A673 (cell line): Measurements from ENCODE around the gene SLC25A1. TPM values are rescaled to one million over a fixed set of nuclear protein-coding genes. Genes with fewer than 3 reads are reported as not detected.

ENCODE experiments used
- BruUV-seq: library from RNA; stranded (reverse); fragments of 400-500 nt; replicated peaks from 2 replicates; lab custom pipeline; 2021; lab: Mats Ljungman, UMichigan
- CTCF ChIA-PET: fragments of 300-600 bp; sonication (Branson Sonifier 250); formaldehyde crosslinking; loops from one replicate; lab custom pipeline; 2022; ENCODE audit warnings: antibody characterized with exemption; lab: Charles Lee
- POLR2A ChIA-PET: fragments of 300-600 bp; sonication (Branson Sonifier 250); formaldehyde crosslinking; loops from one replicate; lab custom pipeline; 2022; ENCODE audit warnings: antibody characterized with exemption; ENCODE audit not compliant: low non-redundant PET; lab: Charles Lee
- DNase-seq: peaks from one replicate; pipeline ENCODE4 v3.0.0-alpha.2; 2015; ENCODE audit warnings: low spot score
- H3K27ac ChIP-seq: fragments of 200-600 bp; sonication (generic); 2 replicates; pipeline ENCODE4 v1.5.1; 2016; ENCODE audit warnings: mixed run types, low read depth, mild to moderate bottlenecking, mixed read lengths, antibody characterized with exemption, low read length; ENCODE audit not compliant: poor library complexity, severe bottlenecking
- H3K27me3 ChIP-seq: fragments of 200-600 bp; sonication (generic); replicated peaks from 2 replicates; pipeline ENCODE4 v1.6.1; 2017; ENCODE audit warnings: mixed run types, low read depth, mild to moderate bottlenecking, mixed read lengths, antibody characterized with exemption, low read length; ENCODE audit not compliant: insufficient read depth, poor library complexity
- H3K36me3 ChIP-seq: fragments of 200-600 bp; sonication (generic); 2 replicates; pipeline ENCODE4 v1.6.1; 2016; ENCODE audit warnings: mixed run types, mild to moderate bottlenecking, mixed read lengths, antibody characterized with exemption, low read length; ENCODE audit not compliant: insufficient read depth, poor library complexity, severe bottlenecking
- H3K4me1 ChIP-seq: fragments of 200-600 bp; sonication (generic); 2 replicates; pipeline ENCODE4 v1.6.1; 2017; ENCODE audit warnings: mixed run types, mild to moderate bottlenecking, mixed read lengths, antibody characterized with exemption, low read length; ENCODE audit not compliant: insufficient read depth, poor library complexity, severe bottlenecking
- H3K4me3 ChIP-seq: fragments of 200-600 bp; sonication (generic); 2 replicates; pipeline ENCODE4 v1.5.1; 2016; ENCODE audit warnings: low read depth, mixed run types, mild to moderate bottlenecking, mixed read lengths, low read length; ENCODE audit not compliant: poor library complexity, severe bottlenecking
- H3K9me3 ChIP-seq: fragments of 200-600 bp; sonication (generic); 2 replicates; pipeline ENCODE4 v1.6.1; 2016; ENCODE audit warnings: mixed run types, low read depth, mild to moderate bottlenecking, mixed read lengths, antibody characterized with exemption, low read length; ENCODE audit not compliant: poor library complexity, severe bottlenecking
- EZH2 ChIP-seq: fragments of 200-600 bp; sonication (generic); IDR thresholded peaks from 2 replicates; pipeline ENCODE4 v1.6.1; 2017; ENCODE audit warnings: borderline replicate concordance, low read depth, mild to moderate bottlenecking, mixed read lengths, antibody characterized with exemption, low read length; ENCODE audit not compliant: poor library complexity, severe bottlenecking
- intact Hi-C: fragments of 100-400 bp; cut with micrococcal nuclease; formaldehyde crosslinking; loops from one replicate; pipeline ENCODE4 v1.10.0; 2022; ENCODE audit not compliant: unreplicated experiment
- total RNA-seq: library from RNA; stranded (reverse); gene quantifications from 2 replicates; pipeline ENCODE4 v1.2.3, GENCODE V29; 2021
- TF ChIP-seq, protein P1 (sequence below): fragments of 300-800, 200-600 bp; sonication (generic); conservative IDR thresholded peaks from 2 replicates; pipeline ENCODE4 v1.5.1; 2017; ENCODE audit warnings: low read depth, mild to moderate bottlenecking, antibody characterized with exemption, low read length, moderate library complexity, mixed read lengths

The SLC25A1 gene
- total RNA-seq, 1 experiment from 2014 or later = 91.0 TPM

DNA sequence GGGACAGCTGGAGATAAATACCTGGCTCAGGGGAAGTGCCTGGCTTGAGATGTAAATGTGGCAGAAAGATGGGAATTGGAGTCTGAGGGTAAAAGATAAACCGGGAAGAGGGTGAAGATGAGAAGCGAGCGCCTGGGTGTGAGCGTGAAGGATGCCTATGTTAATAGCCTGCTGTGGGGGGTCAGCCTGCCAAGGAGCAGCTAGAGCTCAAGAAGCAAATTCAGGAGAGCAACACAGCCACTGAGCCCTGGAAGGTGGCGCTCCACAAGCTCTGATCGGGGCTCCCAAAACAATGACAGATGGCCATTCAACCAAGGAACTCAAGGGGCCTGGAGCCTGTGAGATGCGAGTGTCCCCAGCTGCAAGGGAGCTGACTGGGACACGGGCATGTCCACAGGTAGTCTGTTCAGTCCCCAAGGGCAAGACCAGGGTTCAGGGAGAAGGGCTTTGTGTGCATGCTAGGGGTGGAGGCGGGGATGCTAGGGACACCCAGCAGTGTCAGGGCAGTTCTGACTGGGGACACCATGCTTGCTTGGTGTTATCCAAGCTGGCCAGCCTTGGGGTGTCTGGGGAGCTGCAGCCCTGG lies 31.2 kb downstream of the SLC25A1 start:
- peaks cover 59% of the 10 kb centered on the region for H3K27me3 ChIP-seq
- ChIA-PET CTCF (interaction anchor here (0.9 kb wide), 1 partner anchor 483 kb away, joined by 3 read pairs; no protein-coding TSS in a partner anchor), POLR2A (no interaction called here)
- H3K9me3 ChIP-seq = no peaks in the 10 kb centered on the region
- no peak overlapping the region for H3K27ac ChIP-seq
- TF ChIP-seq, protein P1, sequence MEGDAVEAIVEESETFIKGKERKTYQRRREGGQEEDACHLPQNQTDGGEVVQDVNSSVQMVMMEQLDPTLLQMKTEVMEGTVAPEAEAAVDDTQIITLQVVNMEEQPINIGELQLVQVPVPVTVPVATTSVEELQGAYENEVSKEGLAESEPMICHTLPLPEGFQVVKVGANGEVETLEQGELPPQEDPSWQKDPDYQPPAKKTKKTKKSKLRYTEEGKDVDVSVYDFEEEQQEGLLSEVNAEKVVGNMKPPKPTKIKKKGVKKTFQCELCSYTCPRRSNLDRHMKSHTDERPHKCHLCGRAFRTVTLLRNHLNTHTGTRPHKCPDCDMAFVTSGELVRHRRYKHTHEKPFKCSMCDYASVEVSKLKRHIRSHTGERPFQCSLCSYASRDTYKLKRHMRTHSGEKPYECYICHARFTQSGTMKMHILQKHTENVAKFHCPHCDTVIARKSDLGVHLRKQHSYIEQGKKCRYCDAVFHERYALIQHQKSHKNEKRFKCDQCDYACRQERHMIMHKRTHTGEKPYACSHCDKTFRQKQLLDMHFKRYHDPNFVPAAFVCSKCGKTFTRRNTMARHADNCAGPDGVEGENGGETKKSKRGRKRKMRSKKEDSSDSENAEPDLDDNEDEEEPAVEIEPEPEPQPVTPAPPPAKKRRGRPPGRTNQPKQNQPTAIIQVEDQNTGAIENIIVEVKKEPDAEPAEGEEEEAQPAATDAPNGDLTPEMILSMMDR = no peak
- TF ChIP-seq EZH2 = no peak
- intact Hi-C loops = no loop called here
- BruUV-seq = no TSS peak
- H3K4me1 ChIP-seq = no peaks in the 10 kb centered on the region
- peaks cover 3% of the 10 kb centered on the region for H3K36me3 ChIP-seq
- DNase-seq = no peak
- H3K4me3 ChIP-seq = no peak overlapping the region

DNA sequence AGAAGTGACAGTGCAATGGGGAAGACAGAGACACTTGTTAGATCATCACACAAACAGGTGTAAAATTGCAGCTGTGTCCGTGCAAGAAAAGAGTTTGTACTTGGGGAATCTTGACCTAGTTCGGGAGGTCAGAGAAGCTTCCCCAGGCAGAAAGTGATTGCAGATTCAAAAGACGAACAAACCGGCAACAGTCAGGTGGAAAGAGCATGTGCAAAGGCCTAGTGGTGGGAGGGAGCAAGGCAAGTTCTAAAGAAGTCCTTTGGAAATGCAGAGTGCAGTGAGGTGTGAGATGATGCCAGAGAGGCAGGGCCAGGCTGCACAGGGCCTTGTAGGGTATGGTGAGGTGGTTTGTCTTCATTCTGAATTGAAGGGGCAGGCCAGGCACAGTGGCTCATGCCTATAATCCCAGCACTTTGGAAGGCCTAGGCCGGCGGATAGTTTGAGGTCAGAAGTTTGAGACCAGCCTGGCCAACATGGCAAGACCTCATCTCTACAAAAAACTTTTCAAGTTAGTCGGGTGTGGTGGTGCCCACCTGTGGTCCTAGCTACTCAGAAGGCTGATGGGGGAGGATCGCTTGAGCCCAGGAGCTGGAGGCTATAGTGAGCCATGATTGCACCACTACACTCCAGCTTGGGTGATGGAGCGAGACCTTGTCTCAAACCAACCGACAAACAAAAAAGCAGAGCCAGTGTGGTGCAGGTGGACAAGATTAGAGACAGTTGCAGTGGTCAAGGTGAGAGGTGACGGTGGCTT lies 32.1 kb downstream of the SLC25A1 start:
- ChIA-PET POLR2A (no interaction called here), CTCF (interaction anchor here (0.9 kb wide), 1 partner anchor 483 kb away, joined by 3 read pairs; no protein-coding TSS in a partner anchor)
- Histone ChIP-seq H3K27ac (no peak overlapping the region), H3K36me3 (peaks cover 9% of the 10 kb centered on the region), H3K27me3 (peaks cover 50% of the 10 kb centered on the region), H3K4me1 (no peaks in the 10 kb centered on the region), H3K9me3 (no peaks in the 10 kb centered on the region), H3K4me3 (no peak overlapping the region)
- no TSS peak for BruUV-seq
- TF ChIP-seq, protein P1 = no peak
- TF ChIP-seq EZH2 = no peak
- intact Hi-C loops = no loop called here
- DNase-seq = no peak

DNA sequence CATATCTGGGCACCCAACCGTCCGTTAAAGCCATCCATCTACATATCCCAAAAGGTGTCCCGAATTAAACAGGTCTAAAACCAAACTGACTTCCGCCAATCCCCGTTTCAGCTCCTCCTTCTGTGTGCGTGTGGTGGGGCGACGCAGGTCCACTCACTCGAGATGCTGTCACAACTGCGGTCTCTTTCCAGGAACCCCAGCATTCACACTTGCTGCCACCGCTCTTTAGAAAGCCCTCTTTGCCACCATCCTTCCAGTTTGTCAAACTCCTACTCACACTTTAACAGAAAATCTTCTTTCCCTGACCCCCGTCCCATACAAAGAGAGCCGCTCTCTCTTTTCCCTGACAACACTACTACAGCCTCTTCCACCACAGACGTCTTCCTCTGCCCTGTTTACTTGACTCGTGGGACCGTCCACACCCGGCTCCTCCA lies 34.6 kb downstream of the SLC25A1 start:
- H3K4me1 ChIP-seq = no peaks in the 10 kb centered on the region
- H3K36me3 ChIP-seq = peaks cover 28% of the 10 kb centered on the region
- intact Hi-C loops = loop anchor here (1.0 kb wide), 1 partner anchor 486 kb away; no protein-coding TSS in a partner anchor
- no peak for TF ChIP-seq EZH2
- TF ChIP-seq, protein P1 = no peak
- CTCF ChIA-PET = interaction anchor here (1.3 to 1.5 kb wide), 2 partner anchors 30 to 486 kb away, joined by 3 to 10 read pairs; no protein-coding TSS in a partner anchor
- peak overlapping the region; percentile 86 for H3K4me3 ChIP-seq
- H3K27me3 ChIP-seq = peaks cover 30% of the 10 kb centered on the region
- POLR2A ChIA-PET = no interaction called here
- no peak for DNase-seq
- peak overlapping the region; percentile 77 for H3K27ac ChIP-seq
- no peaks in the 10 kb centered on the region for H3K9me3 ChIP-seq
- TSS peak; percentile 68 for BruUV-seq
